HG03066 (cell line): Measurements from ENCODE around the gene RND1.

Experiments
- ATAC-seq: cut with Tn5 transposase; IDR thresholded peaks from one replicate; pipeline ENCODE4 v1.9.1; 2021; ENCODE audit warnings: low read depth; ENCODE audit not compliant: unreplicated experiment

RND1 gene

DNA sequence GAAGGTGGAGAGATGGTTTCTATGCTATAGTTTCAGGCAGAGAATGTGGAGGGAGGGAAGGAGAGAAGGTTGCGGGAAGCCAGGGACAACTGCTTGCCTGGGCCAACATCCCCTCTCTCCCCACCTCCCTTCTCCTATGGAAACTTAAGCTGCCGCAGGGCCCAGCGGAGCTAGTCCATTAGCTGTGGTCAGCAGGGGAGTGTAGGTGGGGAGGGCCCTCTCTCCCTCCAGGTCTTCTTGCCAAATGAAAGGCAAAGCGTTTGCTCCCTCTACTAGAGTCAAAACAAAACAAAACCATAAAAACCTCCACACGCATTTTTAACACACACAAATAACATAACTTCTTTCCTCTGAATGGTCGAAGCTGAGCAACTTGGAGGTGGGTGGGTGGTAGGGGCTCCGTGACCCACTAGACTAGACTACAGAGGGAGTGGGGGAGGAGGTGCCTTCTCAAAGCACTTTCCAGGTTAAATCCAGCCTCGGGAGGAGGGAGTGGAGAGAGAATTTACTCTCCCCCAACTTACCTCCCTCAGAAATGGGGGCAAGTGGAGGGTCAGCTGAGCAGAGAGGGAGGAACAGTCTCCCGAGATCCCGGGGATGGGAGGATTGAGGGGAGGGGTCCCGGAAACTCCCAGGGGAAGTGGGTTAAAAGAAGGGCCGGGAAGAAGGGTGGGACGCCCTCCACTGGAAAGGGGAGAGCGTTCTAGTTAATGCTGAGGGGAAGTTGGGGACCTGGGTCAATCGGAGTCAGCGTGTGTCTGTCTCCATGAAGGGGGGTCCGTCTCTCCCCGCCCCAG is 52.0 kb downstream of the RND1 start:
- ATAC-seq: no peak

DNA sequence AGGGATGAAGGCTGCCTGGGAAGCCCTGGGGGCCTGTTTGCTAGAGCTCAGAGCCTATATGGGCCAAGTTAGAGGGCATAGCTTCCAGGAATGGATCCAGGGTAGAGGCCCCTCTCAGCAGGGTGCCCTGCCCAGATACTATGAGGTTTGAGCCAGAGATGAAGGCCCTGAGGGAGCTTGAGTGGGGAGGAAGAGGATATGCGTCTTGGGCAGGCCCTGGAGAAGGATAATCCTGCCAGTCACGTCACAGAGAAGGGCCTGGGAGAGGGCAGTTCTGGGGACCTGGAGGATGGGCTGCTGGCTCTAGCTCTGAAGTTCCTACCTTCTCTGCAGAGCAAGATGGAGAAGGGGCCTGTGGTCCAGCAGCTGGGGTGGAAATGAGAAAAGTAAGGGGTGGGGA is 53.3 kb downstream of the RND1 start:
- no peak for ATAC-seq

DNA sequence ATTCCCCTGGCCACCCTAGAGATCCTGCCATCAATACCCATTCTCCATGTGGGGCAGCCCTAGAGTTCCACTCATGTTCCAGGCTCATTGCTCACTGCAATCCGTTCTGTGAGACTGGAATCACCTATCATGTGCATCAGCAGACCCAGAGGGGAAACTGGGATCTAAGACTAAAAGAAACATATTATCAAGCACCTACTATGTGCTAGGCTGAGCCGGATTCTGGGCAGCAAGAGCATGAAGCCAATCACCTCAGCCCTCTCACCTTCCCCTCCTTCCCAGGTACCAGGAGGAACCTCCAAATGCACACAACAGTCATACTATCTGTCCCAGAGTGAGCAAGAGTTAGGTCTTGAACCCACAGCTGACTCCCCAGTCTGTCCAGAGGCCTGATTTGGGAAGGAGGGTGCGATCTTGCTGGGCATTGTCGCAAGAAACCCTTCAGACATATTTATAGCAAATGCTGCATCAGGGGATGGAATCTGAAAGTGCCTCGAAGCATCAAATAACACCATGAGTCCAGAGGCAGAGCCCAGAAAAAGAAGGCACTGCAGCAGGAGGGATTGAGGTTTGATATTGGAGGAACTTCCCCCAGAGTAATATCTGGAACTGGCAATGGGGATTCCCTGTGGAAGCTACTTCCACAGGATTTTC is 54.1 kb downstream of the RND1 start:
- ATAC-seq: no peak

DNA sequence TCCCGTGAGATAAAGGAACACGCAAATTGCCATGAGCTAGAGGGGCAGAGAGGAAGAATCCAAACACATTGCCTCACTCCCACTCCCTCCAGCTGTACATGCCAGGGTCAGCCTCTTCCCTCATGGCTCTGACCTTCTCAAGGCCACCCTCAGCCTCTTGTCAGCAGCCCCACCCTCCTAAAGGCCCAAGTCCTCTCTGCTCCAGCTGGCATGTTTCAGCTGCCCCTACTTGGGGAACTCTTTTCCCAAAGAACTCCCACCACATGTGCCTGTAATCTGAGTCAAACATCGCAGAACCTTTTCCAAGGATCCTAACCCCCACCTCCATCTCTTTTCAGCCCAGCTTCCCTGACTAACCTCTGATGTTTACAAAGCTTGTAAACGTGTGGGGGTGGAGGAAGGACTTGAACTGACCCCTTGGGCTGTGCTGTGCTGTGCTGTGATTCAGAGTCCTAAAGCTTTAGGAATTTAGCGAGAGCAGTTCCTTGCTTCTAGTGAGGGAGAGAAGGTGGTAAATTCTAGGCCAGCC is 54.7 kb downstream of the RND1 start:
- ATAC-seq: no peak

DNA sequence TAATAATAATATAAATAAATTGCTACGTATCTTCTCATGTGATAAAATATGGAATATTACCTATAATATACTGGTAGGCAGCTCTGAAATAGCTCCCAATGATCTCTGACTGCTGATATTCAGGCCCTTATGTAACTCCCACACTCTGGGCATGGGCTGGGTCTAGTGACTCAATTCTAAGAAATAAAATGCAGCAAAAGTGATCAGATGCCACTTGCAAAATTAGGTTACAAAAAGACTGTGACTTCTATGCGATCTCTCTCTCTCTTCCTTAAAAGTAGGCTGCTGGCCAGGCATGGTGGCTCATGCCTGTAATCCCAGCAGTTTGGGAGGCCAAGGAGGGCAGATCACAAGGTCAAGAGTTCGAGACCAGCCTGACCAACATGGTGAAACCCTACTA is 57.7 kb downstream of the RND1 start:
- ATAC-seq: no peak
